ENCODE results near the gene C15orf39. TPM values are rescaled to one million over a fixed set of nuclear protein-coding genes. Genes with fewer than 3 reads are reported as not detected.

C15orf39 gene
- total RNA-seq, 1 donor from 2014 or later, result 73.2 TPM

DNA sequence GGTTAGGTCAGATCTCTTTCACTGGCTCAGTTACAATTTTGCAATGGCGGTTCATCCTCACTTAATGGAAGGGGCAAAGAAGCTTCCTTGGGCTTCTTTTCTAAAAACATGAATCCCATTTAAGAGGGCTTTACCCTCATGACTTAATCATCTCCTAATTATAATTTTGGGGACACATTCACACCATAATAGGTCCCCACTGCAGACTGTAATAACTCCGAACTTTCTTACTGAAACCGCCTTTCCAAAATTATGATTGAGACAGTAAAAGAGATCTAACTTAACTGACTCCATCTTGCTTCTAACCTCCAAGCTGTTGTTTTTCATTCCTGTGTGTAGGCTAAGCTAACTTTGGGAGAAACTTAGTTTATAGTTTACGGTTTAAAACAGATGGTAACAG is 33.3 kb upstream of the C15orf39 start:
- Mint-ChIP-seq H3K4me3 (no peak overlapping the region), H3K4me1 (peaks cover 8% of the 10 kb centered on the region), H3K27ac (no peak overlapping the region), H3K9me3 (peaks cover 2% of the 10 kb centered on the region), H3K36me3 (ENCODE audit: low read depth) (no peaks in the 10 kb centered on the region), H3K27me3 (no peaks in the 10 kb centered on the region)
- DNase-seq (no peak), ATAC-seq (ENCODE audit: low read depth) (no peak)
- intact Hi-C loops (cut with micrococcal nuclease), result no loop called here
- ChIA-PET CTCF (no interaction called here), POLR2A (interaction anchor here (0.6 kb wide), 1 partner anchor 9 kb away, joined by 4 read pairs; no protein-coding TSS in a partner anchor)
- TF ChIP-seq, protein P1, sequence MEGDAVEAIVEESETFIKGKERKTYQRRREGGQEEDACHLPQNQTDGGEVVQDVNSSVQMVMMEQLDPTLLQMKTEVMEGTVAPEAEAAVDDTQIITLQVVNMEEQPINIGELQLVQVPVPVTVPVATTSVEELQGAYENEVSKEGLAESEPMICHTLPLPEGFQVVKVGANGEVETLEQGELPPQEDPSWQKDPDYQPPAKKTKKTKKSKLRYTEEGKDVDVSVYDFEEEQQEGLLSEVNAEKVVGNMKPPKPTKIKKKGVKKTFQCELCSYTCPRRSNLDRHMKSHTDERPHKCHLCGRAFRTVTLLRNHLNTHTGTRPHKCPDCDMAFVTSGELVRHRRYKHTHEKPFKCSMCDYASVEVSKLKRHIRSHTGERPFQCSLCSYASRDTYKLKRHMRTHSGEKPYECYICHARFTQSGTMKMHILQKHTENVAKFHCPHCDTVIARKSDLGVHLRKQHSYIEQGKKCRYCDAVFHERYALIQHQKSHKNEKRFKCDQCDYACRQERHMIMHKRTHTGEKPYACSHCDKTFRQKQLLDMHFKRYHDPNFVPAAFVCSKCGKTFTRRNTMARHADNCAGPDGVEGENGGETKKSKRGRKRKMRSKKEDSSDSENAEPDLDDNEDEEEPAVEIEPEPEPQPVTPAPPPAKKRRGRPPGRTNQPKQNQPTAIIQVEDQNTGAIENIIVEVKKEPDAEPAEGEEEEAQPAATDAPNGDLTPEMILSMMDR (IDR thresholded peaks at IDR 0.05), result no peak

DNA sequence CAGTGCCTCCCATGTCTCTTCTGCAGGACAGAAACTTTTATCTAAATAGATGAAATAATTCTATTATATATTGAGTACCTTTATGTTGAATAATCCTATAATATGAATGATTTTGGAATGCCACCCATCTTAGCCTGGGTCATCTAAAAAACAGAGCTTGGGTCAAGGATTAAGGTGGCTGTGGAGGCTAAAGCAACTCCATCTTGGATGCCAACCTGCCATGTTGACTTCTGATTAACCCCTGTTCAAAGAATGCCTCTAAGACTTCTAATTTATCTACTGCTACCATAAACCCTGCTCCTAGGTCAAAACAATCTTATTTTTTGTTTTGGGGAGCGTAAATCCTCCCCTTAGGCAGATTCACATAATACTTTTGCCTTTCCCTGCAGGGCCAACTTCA is 31.5 kb upstream of the C15orf39 start:
- intact Hi-C loops (cut with micrococcal nuclease), result no loop called here

DNA sequence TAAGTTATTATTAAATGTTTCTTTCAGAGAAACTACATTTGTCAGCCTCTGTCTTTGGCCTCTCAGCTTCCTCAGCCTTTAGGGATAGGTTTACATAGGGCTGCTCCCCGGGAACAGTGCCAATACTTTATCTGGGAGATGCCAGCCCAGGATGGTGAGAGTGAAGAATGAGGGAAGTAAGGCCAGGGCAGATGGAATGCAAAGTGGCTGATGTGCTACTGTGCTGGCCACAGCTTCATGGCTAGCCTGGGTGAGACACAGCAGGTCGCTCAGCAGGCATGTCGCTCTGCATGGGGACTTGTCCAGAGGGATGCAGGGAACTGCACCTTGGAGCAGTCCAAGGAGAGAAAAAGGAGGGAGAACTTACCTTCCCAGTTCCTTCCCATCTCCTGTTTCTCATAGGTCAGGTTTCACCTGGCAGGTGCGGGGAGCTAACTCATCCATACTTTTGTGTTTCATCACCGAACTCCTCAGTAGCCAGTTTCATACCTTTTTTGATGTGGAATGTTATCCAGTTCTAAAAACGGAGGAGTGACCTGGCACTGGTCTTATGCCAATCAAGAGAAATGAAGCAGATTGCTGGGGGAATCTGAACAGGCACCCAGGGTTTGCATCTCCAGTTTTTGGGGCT is 30.9 kb upstream of the C15orf39 start:
- Mint-ChIP-seq H3K9me3 (peaks cover 2% of the 10 kb centered on the region), H3K36me3 (ENCODE audit: low read depth) (no peaks in the 10 kb centered on the region), H3K4me1 (no peaks in the 10 kb centered on the region), H3K27me3 (peaks cover 2% of the 10 kb centered on the region), H3K27ac (no peak overlapping the region), H3K4me3 (no peak overlapping the region)
- DNase-seq (no peak), ATAC-seq (ENCODE audit: low read depth) (no peak)
- POLR2A ChIA-PET, result interaction anchor here (0.7 kb wide), 1 partner anchor 9 kb away, joined by 3 read pairs; no protein-coding TSS in a partner anchor
- CTCF ChIA-PET, result interaction anchor here (0.7 to 1.0 kb wide), 2 partner anchors 127 to 275 kb away, joined by 3 to 6 read pairs; no protein-coding TSS in a partner anchor
- TF ChIP-seq, protein P1 (IDR thresholded peaks at IDR 0.05), result no peak
- intact Hi-C loops (cut with micrococcal nuclease), result no loop called here

More for the DNA sequence above, 31.5 kb upstream of the C15orf39 start:
- no peak for ATAC-seq (ENCODE audit: low read depth)
- Mint-ChIP-seq H3K27me3 (peaks cover 2% of the 10 kb centered on the region), H3K9me3 (peaks cover 2% of the 10 kb centered on the region), H3K4me3 (no peak overlapping the region), H3K4me1 (no peaks in the 10 kb centered on the region), H3K36me3 (ENCODE audit: low read depth) (no peaks in the 10 kb centered on the region), H3K27ac (no peak overlapping the region)
- no peak for DNase-seq
- TF ChIP-seq, protein P1 (IDR thresholded peaks at IDR 0.05), result no peak
- ChIA-PET POLR2A (interaction anchor here (0.7 kb wide), 1 partner anchor 9 kb away, joined by 3 read pairs; no protein-coding TSS in a partner anchor), CTCF (no interaction called here)

DNA sequence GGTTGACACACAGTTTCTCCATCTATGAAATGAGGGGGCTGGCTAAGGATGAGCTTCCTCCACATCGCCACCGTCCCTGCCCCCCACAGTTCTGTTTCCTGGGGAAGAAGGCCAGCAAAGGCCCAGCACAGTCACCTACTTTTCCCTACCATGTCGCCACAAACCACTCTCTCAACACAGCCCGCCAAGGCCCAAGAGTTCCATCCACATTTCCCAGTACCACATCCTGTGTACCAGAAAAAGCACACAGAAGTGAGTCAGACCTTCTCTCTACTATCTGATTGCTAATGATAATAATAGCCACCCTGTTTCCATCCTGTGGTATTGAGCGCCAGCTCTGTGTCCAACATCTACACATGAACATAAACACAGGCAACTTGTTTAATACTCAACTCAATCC is 30.3 kb upstream of the C15orf39 start:
- Mint-ChIP-seq H3K27ac (no peak overlapping the region), H3K4me1 (no peaks in the 10 kb centered on the region), H3K9me3 (peaks cover 2% of the 10 kb centered on the region), H3K36me3 (ENCODE audit: low read depth) (no peaks in the 10 kb centered on the region), H3K27me3 (peaks cover 3% of the 10 kb centered on the region), H3K4me3 (no peak overlapping the region)
- TF ChIP-seq, protein P1 (IDR thresholded peaks at IDR 0.05), result no peak
- ATAC-seq (ENCODE audit: low read depth) (no peak), DNase-seq (no peak)
- ChIA-PET CTCF (interaction anchor here (0.7 to 1.0 kb wide), 3 partner anchors 119 to 274 kb away, joined by 3 to 6 read pairs (median 3); no protein-coding TSS in a partner anchor), POLR2A (interaction anchor here (0.7 kb wide), 1 partner anchor 733 kb away, joined by 3 read pairs; no protein-coding TSS in a partner anchor)
- intact Hi-C loops (cut with micrococcal nuclease), result no loop called here

DNA sequence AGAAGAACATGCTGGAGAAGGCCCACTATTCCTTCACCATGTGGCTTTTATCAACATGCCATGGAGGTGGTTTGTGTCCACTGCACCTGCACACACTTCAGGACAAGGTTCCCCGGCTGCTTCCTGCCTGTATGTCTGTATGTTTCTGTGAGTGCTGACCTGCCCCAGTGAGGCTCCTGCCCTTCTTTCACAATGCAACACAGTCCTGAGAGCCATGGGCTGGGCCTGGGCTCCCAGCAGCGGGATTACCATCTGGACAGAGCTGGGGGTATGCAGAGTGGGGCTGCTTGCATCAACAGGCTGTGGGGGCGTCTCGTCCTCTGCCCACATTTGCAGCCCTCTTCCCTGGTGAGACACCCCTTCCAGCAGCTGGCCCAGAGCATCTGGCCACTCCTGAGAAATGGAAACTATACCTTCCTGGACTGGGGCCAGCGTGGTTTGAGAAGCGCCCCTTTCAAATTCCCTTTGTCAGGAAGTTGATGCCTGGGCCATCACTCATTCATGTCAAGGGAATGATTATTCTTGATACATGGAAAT is 29.3 kb upstream of the C15orf39 start:
- ChIA-PET CTCF (no interaction called here), POLR2A (interaction anchor here (0.5 to 0.7 kb wide), 4 partner anchors 71 to 734 kb away, joined by 3 to 5 read pairs (median 3); no protein-coding TSS in a partner anchor)
- TF ChIP-seq, protein P1 (IDR thresholded peaks at IDR 0.05), result no peak
- Mint-ChIP-seq H3K9me3 (no peaks in the 10 kb centered on the region), H3K27ac (no peak overlapping the region), H3K36me3 (ENCODE audit: low read depth) (no peaks in the 10 kb centered on the region), H3K27me3 (peaks cover 12% of the 10 kb centered on the region), H3K4me1 (no peaks in the 10 kb centered on the region), H3K4me3 (no peak overlapping the region)
- no peak for DNase-seq
- intact Hi-C loops (cut with micrococcal nuclease), result no loop called here
- ATAC-seq (ENCODE audit: low read depth), result no peak

All from activated B cell treated with CpG ODN at 0.5 μM for 24 hours (primary cell).